GM12878 (cell line): ENCODE results near the gene SRSF9. TPM values are rescaled to one million over a fixed set of nuclear protein-coding genes. Genes with fewer than 3 reads are reported as not detected.

Experiments
- ATAC-seq: fragments of 200-7000 bp; cut with Tn5 transposase; 3 replicates; pipeline ENCODE4 v1.9.1; 2020; ENCODE audit warnings: mild to moderate bottlenecking, moderate library complexity
- BruUV-seq: library from RNA; stranded (reverse); fragments of 400-500 nt; replicated peaks from 2 replicates; lab custom pipeline; 2021; lab: Mats Ljungman, UMichigan
- CTCF ChIA-PET: fragments of 300-600 bp; sonication (Branson Sonifier 250); formaldehyde crosslinking; extraction: SDS; loops from one replicate; lab custom pipeline; 2021; ENCODE audit warnings: inconsistent platforms; lab: Yijun Ruan, JAX
- POLR2A ChIA-PET: fragments of 350-600 bp; formaldehyde crosslinking; extraction: SDS; loops from one replicate; lab custom pipeline; 2021; ENCODE audit warnings: inconsistent platforms; lab: Charles Lee
- RAD21 ChIA-PET: fragments of 300-600 bp; sonication (Branson Sonifier 250); formaldehyde crosslinking; loops from one replicate; lab custom pipeline; 2023; ENCODE audit warnings: antibody characterized with exemption; ENCODE audit not compliant: unreplicated experiment; lab: Charles Lee
- SMC1A ChIA-PET: fragments of 300-600 bp; sonication (Branson Sonifier 250); formaldehyde crosslinking; loops from one replicate; lab custom pipeline; 2023; ENCODE audit not compliant: unreplicated experiment, uncharacterized antibody; lab: Charles Lee
- DNase-seq: peaks from one replicate; pipeline ENCODE4 v3.0.0-alpha.2; 2011; ENCODE audit warnings: low read depth, low spot score
- FAIRE-seq: peaks from 3 replicates; lab custom pipeline; 2011; peaks lifted over from hg19 to GRCh38; lab: Jason Lieb, UNC
- H2AFZ ChIP-seq: 2 replicates; pipeline ENCODE4 v1.6.0; 2011; ENCODE audit warnings: low read depth, low read length, control low read depth; ENCODE audit not compliant: control insufficient read depth
- H3K27ac ChIP-seq: 2 replicates; pipeline ENCODE4 v1.5.1; 2011; ENCODE audit warnings: control low read depth; ENCODE audit not compliant: control insufficient read depth, insufficient read depth
- H3K27me3 ChIP-seq, 2 experiments: replicated peaks in 1 of 2; 2 replicates each; pipeline versions ENCODE4 v1.6.0 to v1.6.1; 2011; ENCODE audit warnings: low read length in 1 of 2; ENCODE audit not compliant: control insufficient read depth in 2 of 2, insufficient read depth in 2 of 2
- H3K36me3 ChIP-seq, 2 experiments: 2 replicates each; pipeline ENCODE4 v1.5.1; 2011; ENCODE audit warnings: low read length in 1 of 2; ENCODE audit not compliant: control insufficient read depth in 2 of 2, insufficient read depth in 2 of 2
- H3K4me1 ChIP-seq: 2 replicates; pipeline ENCODE4 v1.6.1; 2011; ENCODE audit warnings: mild to moderate bottlenecking, low read length, moderate library complexity, mixed read lengths; ENCODE audit not compliant: control insufficient read depth, insufficient read depth
- H3K4me2 ChIP-seq: 2 replicates; pipeline ENCODE4 v1.6.0; 2011; ENCODE audit warnings: control low read depth; ENCODE audit not compliant: control insufficient read depth, insufficient read depth
- H3K4me3 ChIP-seq: fragments of 200-600 bp; sonication (generic); 2 replicates; pipeline ENCODE4 v1.5.1; 2016
- H3K79me2 ChIP-seq: 2 replicates; pipeline ENCODE4 v1.6.0; 2011; ENCODE audit warnings: low read length; ENCODE audit not compliant: control insufficient read depth, insufficient read depth
- H3K9ac ChIP-seq: 2 replicates; pipeline ENCODE4 v1.8.0; 2011; ENCODE audit warnings: low read length, control low read depth, mixed read lengths; ENCODE audit not compliant: control insufficient read depth, insufficient read depth
- H3K9me3 ChIP-seq: replicated peaks from 3 replicates; pipeline ENCODE4 v1.5.1; 2011; ENCODE audit warnings: mild to moderate bottlenecking, low read length; ENCODE audit not compliant: control insufficient read depth, insufficient read depth
- H4K20me1 ChIP-seq: 2 replicates; pipeline ENCODE4 v1.6.0; 2011; ENCODE audit not compliant: control insufficient read depth, insufficient read depth
- BACH1 ChIP-seq: fragments of 450-650 bp; IDR thresholded peaks from 2 replicates; pipeline ENCODE4 v1.6.1; 2017; ENCODE audit warnings: mild to moderate bottlenecking, borderline replicate concordance
- EP300 ChIP-seq, 2 experiments: fragments of 150-350 bp in 1 of 2; IDR thresholded peaks; 2 replicates each; pipeline ENCODE4 v1.6.1; 2011 to 2012; ENCODE audit warnings: low read depth in 2 of 2, low read length in 2 of 2, borderline replicate concordance in 1 of 2, improper control_type of control experiment in 1 of 2, inconsistent platforms in 1 of 2; ENCODE audit not compliant: control insufficient read depth in 1 of 2
- ESRRA ChIP-seq: IDR thresholded peaks from 2 replicates; pipeline ENCODE4 v1.6.1; 2012; ENCODE audit warnings: mild to moderate bottlenecking, low read length, improper control_type of control experiment
- HCFC1 ChIP-seq: fragments of 150-350 bp; IDR thresholded peaks from 2 replicates; pipeline ENCODE4 v1.6.1; 2014; ENCODE audit warnings: low read length
- HDGF ChIP-seq: fragments of 450-650 bp; IDR thresholded peaks from 2 replicates; pipeline ENCODE4 v1.6.1; 2016; ENCODE audit warnings: antibody characterized with exemption
- POLR2A ChIP-seq: IDR thresholded peaks from 2 replicates; pipeline ENCODE4 v1.6.1; 2011; ENCODE audit warnings: low read depth, mild to moderate bottlenecking, low read length
- RAD51 ChIP-seq: fragments of 450-650 bp; IDR thresholded peaks from 2 replicates; pipeline ENCODE4 v1.6.1; 2016; ENCODE audit warnings: moderate library complexity, mild to moderate bottlenecking, inconsistent platforms
- RUNX3 ChIP-seq: IDR thresholded peaks from 2 replicates; pipeline ENCODE4 v1.6.1; 2012; ENCODE audit warnings: low read length, inconsistent platforms
- SUZ12 ChIP-seq: fragments of 200-600 bp; sonication (generic); IDR thresholded peaks from one replicate; pipeline ENCODE4 v1.6.1; 2018; ENCODE audit warnings: antibody characterized with exemption, mild to moderate bottlenecking; ENCODE audit not compliant: unreplicated experiment
- ZNF274 ChIP-seq: IDR thresholded peaks from one replicate; pipeline ENCODE4 v1.8.0; 2011; ENCODE audit not compliant: insufficient read length, insufficient read depth
- ZNF384 ChIP-seq: IDR thresholded peaks from 2 replicates; pipeline ENCODE4 v1.6.1; 2012; ENCODE audit warnings: low read depth, mild to moderate bottlenecking, low read length, improper control_type of control experiment, borderline replicate concordance
- WGBS: methylation state at CpG from one replicate; pipeline ENCODE4 v1.1.6; 2016; ENCODE audit warnings: low lambda C conversion rate; ENCODE audit not compliant: insufficient replicate concordance, insufficient coverage; ENCODE audit errors: missing lambda C conversion rate; 5-methylcytosine and 5-hydroxymethylcytosine counted together
- in situ Hi-C: fragments of 300-500 bp; cut with MboI; formaldehyde crosslinking; loops from 9 replicates; pipeline ENCODE4 v1.14.3; 2018; ENCODE audit warnings: mixed read lengths
- intact Hi-C: fragments of 100-400 bp; cut with micrococcal nuclease; formaldehyde crosslinking; loops from one replicate; pipeline ENCODE4 v1.14.2; 2022; ENCODE audit not compliant: unreplicated experiment
- polyA plus RNA-seq, 11 experiments: library from polyadenylated mRNA; depleted of rRNA in 4 of 11; unstranded in 6 of 11; stranded (reverse) in 5 of 11; fragments of >200 nt; fragmentation: Nextera tagmentation in 4 of 11; fragmentation: Illumina TruSeq in 1 of 11; extraction: Ambion mirVana in 4 of 11; extraction: Trizol in 1 of 11; gene quantifications; 1 replicate in 1 of 11; 2 replicates in 10 of 11; pipeline versions ENCODE4 v1.2.1 to v1.2.3, GENCODE V29; 2011 to 2016; ENCODE audit warnings: inconsistent platforms in 2 of 11, missing spikeins in 2 of 11, low read depth in 1 of 11
- total RNA-seq, 4 experiments: library from RNA; depleted of rRNA in 3 of 4; stranded (reverse); fragments of >200 nt in 3 of 4; fragmentation: Illumina TruSeq in 1 of 4; extraction: Trizol in 1 of 4; gene quantifications; 2 replicates each; pipeline versions ENCODE4 v1.2.1 to v1.2.3, GENCODE V29; 2013 to 2021
- TF ChIP-seq, protein P1 (sequence below): fragments of 450-650 bp; IDR thresholded peaks from 2 replicates; pipeline ENCODE4 v1.6.1; 2016; ENCODE audit warnings: mild to moderate bottlenecking
- TF ChIP-seq, protein P2 (sequence below): IDR thresholded peaks from 2 replicates; pipeline ENCODE4 v1.6.1; 2012; ENCODE audit warnings: low read depth, low read length, improper control_type of control experiment
- TF ChIP-seq, protein P3 (sequence below): fragments of 450-650 bp; IDR thresholded peaks from 2 replicates; pipeline ENCODE4 v1.6.1; 2014; ENCODE audit warnings: mild to moderate bottlenecking
- TF ChIP-seq, protein P4 (sequence below): IDR thresholded peaks from 2 replicates; pipeline ENCODE4 v1.6.1; 2012; ENCODE audit warnings: mild to moderate bottlenecking, low read depth, low read length

The SRSF9 gene
- total and polyA plus RNA-seq, 10 of the 15 experiments (the other 5 are each of a cell fraction or from before 2014, with no cell fraction given), result 56.2 to 510 (median 186) TPM

DNA sequence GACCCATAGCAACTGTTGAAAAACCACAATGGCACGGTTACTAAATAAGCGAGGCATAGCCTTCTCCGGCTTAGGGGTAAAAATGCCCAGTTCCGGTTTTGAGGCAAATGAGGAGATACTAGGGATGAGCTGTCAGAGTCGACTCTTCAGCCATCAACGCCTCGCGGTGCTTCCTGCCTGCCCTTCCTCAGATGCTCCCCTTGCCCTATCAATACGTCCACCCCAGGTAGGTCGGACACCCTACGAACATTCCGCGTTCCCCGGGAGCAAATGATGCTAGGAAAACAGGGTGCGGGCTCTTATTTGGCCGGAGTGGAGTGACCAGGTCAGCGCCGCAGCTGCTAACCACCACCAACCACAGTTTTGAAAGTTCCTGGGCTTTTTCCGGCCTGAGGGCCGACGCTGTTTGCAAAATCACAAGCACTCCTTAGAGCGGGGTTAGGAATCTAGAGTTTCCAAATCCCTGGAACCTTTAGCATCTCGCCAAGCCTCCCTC, 1.2 kb downstream of the SRSF9 start:
- BruUV-seq, result TSS peak; percentile 57
- intact Hi-C loops (loop anchor here (1.0 to 2.0 kb wide), 4 partner anchors 22 to 66 kb away; partner anchors contain the start of genes COX6A1, DYNLL1, GATC and RNF10), in situ Hi-C loops (no loop called here)
- peaks cover 10% of the 10 kb centered on the region for H4K20me1 ChIP-seq
- CTCF ChIA-PET, result interaction anchor here (0.6 to 5.9 kb wide), 15 partner anchors 10 to 1000 kb away, joined by 3 to 39 read pairs (median 3); partner anchors contain the start of genes COX6A1 and POP5
- DNase-seq (no peak), ATAC-seq (peak; percentile 34), FAIRE-seq (peak; percentile 71)
- H3K4me2 ChIP-seq, result peak overlapping the region; percentile 80
- peaks cover 49% of the 10 kb centered on the region for H3K79me2 ChIP-seq
- SMC1A ChIA-PET, result interaction anchor here (0.6 to 2.8 kb wide), 12 partner anchors 10 to 114 kb away, joined by 3 to 10 read pairs (median 3); partner anchors contain the start of gene DYNLL1
- H3K4me3 ChIP-seq, result peak overlapping the region; percentile 87
- H3K9ac ChIP-seq, result peak overlapping the region; percentile 84
- H2AFZ ChIP-seq, result no peak overlapping the region
- H3K4me1 ChIP-seq, result peaks cover 12% of the 10 kb centered on the region
- POLR2A ChIA-PET, result interaction anchor here (0.5 to 1.8 kb wide), 10 partner anchors 11 to 440 kb away, joined by 3 to 8 read pairs (median 4); partner anchors contain the start of genes COQ5 and DYNLL1
- WGBS, result under 1% methylated on average over 23 of the region's 23 CpGs
- no peaks in the 10 kb centered on the region for H3K27me3 ChIP-seq
- H3K36me3 ChIP-seq, result peaks cover 7 to 24% of the 10 kb centered on the region in 2 experiments
- H3K27ac ChIP-seq, result peak overlapping the region; percentile 80
- RAD21 ChIA-PET, result interaction anchor here (0.8 to 1.9 kb wide), 3 partner anchors 26 to 70 kb away, joined by 3 to 8 read pairs (median 4); partner anchors contain the start of gene DYNLL1
- no peaks in the 10 kb centered on the region for H3K9me3 ChIP-seq
- no peak for TF ChIP-seq ESRRA
- peak; percentile 43 for TF ChIP-seq RUNX3
- TF ChIP-seq, protein P1, sequence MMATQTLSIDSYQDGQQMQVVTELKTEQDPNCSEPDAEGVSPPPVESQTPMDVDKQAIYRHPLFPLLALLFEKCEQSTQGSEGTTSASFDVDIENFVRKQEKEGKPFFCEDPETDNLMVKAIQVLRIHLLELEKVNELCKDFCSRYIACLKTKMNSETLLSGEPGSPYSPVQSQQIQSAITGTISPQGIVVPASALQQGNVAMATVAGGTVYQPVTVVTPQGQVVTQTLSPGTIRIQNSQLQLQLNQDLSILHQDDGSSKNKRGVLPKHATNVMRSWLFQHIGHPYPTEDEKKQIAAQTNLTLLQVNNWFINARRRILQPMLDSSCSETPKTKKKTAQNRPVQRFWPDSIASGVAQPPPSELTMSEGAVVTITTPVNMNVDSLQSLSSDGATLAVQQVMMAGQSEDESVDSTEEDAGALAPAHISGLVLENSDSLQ, result peak; percentile 63
- TF ChIP-seq BACH1, result no peak
- TF ChIP-seq, protein P2, sequence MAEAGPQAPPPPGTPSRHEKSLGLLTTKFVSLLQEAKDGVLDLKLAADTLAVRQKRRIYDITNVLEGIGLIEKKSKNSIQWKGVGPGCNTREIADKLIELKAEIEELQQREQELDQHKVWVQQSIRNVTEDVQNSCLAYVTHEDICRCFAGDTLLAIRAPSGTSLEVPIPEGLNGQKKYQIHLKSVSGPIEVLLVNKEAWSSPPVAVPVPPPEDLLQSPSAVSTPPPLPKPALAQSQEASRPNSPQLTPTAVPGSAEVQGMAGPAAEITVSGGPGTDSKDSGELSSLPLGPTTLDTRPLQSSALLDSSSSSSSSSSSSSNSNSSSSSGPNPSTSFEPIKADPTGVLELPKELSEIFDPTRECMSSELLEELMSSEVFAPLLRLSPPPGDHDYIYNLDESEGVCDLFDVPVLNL, result no peak
- TF ChIP-seq, protein P3, sequence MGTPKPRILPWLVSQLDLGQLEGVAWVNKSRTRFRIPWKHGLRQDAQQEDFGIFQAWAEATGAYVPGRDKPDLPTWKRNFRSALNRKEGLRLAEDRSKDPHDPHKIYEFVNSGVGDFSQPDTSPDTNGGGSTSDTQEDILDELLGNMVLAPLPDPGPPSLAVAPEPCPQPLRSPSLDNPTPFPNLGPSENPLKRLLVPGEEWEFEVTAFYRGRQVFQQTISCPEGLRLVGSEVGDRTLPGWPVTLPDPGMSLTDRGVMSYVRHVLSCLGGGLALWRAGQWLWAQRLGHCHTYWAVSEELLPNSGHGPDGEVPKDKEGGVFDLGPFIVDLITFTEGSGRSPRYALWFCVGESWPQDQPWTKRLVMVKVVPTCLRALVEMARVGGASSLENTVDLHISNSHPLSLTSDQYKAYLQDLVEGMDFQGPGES, result no peak
- TF ChIP-seq, protein P4, sequence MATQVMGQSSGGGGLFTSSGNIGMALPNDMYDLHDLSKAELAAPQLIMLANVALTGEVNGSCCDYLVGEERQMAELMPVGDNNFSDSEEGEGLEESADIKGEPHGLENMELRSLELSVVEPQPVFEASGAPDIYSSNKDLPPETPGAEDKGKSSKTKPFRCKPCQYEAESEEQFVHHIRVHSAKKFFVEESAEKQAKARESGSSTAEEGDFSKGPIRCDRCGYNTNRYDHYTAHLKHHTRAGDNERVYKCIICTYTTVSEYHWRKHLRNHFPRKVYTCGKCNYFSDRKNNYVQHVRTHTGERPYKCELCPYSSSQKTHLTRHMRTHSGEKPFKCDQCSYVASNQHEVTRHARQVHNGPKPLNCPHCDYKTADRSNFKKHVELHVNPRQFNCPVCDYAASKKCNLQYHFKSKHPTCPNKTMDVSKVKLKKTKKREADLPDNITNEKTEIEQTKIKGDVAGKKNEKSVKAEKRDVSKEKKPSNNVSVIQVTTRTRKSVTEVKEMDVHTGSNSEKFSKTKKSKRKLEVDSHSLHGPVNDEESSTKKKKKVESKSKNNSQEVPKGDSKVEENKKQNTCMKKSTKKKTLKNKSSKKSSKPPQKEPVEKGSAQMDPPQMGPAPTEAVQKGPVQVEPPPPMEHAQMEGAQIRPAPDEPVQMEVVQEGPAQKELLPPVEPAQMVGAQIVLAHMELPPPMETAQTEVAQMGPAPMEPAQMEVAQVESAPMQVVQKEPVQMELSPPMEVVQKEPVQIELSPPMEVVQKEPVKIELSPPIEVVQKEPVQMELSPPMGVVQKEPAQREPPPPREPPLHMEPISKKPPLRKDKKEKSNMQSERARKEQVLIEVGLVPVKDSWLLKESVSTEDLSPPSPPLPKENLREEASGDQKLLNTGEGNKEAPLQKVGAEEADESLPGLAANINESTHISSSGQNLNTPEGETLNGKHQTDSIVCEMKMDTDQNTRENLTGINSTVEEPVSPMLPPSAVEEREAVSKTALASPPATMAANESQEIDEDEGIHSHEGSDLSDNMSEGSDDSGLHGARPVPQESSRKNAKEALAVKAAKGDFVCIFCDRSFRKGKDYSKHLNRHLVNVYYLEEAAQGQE, result no peak
- TF ChIP-seq ZNF384, result no peak
- TF ChIP-seq HCFC1, result no peak
- TF ChIP-seq ZNF274, result no peak
- no peak for TF ChIP-seq SUZ12
- TF ChIP-seq RAD51, result no peak
- peak; percentile 65 for TF ChIP-seq POLR2A
- TF ChIP-seq HDGF, result no peak
- 0 out of 4 replicates have a peak, but pooled peaks of 1 of the 2 experiments have one; percentile 13 for TF ChIP-seq EP300 (IDR thresholded peaks at IDR 0.05; ENCODE audit: borderline replicate concordance in 1 of 2, control insufficient read depth in 1 of 2, low read depth in 2 of 2, low read length in 2 of 2)
